GM12892 (cell line): ENCODE data around the gene PRH1.

Experiments used
- POLR2A ChIP-seq: IDR thresholded peaks from 2 replicates; pipeline ENCODE4 v1.6.1; 2011; ENCODE audit warnings: low read depth, low read length, control low read depth
- POLR2AphosphoS5 ChIP-seq: IDR thresholded peaks from 2 replicates; pipeline ENCODE4 v1.6.1; 2011; ENCODE audit warnings: low read depth, low read length, control low read depth
- TAF1 ChIP-seq: IDR thresholded peaks from 2 replicates; pipeline ENCODE4 v1.6.1; 2011; ENCODE audit warnings: low read depth, mild to moderate bottlenecking, control low read depth, low read length, borderline replicate concordance

- TF ChIP-seq POLR2A (no peak), TAF1 (no peak), POLR2AphosphoS5 (no peak)
Measured at GRCh38 chr12:10926269-10926668, 42.2 kb upstream of the PRH1 start.
